ENCODE measurements around the gene TOR1AIP2.

TOR1AIP2 gene

DNA sequence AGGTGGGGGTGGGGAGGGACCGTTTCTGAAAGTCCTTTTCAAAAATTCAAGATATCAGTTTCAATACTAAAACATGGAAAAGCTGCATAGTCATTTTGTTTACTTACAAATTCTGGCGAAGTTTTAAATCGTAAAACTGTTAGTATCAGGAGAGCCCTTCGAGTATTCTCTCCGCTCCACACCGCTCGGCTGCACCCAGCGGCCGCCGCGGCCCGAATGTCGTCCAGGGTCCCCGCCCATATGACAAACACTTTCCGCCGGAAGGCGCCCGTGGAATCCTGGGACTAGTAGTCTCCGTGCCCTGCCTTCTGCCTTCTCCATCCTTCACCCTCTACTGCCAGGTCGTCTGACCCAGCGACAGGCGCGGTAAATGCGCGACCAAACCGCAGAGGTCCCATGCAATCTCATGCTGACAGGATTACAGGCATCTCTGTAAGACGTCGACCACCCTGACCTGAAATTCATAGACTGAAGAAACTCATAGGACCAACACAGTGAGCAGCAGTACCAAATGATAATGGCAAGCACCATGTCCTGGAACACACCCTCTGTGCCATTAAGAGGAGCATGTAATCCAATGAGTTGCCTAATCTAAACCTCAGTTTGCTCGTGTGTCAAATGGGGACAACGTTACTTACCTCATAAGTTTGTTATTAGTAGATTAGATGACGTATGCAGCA lies at the start of gene TOR1AIP2:
Gene TOR1AIP2 (minus strand): TSS at position 218 of the 680 bp plus-strand sequence. CDS start 25,138 bp downstream, outside the sequence.
- DNase-seq (ENCODE audit: low spot score), result peak; percentile 83

DNA sequence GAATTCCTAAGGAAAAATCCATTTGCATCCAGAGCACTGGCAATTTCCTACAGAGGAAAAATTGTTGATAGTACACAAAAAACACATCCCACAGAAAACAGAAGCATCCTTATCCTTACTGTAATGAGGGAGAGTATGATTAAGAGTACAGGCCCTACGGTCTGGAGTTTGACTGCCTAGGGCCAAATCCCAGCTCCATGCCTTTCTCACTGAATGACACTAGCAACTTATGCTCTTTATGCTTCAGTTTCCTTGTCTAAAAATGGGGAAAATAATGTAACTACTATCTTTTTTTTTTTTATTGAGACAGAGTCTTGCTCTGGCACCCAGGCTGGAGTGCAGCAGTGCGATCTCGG lies 49.2 kb upstream of the TOR1AIP2 start:
- DNase-seq (ENCODE audit: low spot score), result no peak

DNA sequence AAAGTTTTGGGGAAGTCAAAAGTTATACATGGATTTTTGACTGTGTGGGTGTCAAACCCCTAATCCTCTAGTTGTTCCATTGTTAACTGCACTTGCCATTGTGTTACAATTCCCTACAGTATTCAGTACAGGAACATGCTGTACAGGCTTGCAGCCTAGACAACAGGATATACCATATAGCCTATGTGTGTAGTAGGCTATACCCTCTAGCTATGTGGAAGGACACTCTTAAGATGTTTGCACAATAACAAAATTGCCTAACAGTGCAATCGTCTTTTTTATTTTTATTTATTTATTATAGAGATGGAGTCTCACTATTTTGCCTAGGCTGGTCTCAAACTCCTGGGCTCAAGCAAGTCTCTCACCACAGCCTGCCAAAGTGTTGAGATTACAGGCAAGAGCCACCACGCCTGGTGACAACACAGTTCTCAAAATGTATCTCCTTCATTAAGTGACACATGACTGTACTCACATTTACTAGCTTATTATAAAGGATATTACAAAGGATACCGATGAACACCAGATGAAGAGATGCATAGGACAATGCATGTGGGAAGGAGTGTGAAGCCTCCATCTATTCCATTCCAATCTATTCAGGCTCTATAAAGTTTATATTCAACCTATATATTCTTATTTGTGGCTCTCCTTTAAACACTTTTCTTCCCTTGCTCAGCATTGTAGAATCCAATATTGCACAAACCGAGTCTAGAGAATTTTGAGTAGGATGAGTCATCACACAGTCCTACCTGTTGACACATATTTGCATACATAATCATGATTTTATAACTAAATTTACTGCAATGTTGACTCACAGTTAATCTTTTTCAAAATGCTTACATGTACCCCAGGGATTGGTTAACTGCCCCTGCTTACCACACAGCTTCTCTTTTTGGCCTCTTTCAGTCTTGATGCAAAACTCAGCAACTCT lies 48.6 kb upstream of the TOR1AIP2 start:
- DNase-seq (ENCODE audit: low spot score), result no peak

DNA sequence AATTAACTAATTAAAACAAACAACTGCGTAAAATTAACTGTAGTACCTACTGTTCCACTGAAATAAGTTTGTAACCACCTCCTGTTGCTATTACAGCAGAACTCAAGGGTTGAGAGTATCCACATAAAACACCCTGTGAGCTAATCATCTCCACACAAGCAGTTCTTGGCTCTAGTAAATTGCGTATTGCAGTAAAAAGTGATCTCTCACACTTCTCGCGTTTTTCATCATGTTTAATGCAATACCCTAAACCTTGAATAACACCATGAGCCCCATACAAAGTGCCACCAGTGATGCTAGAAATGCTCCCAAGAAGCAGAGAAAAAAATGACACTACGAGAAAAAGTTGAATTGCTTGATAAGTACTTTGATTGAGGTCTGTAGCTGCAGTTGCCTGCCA lies 47.7 kb upstream of the TOR1AIP2 start:
- no peak for DNase-seq (ENCODE audit: low spot score)

DNA sequence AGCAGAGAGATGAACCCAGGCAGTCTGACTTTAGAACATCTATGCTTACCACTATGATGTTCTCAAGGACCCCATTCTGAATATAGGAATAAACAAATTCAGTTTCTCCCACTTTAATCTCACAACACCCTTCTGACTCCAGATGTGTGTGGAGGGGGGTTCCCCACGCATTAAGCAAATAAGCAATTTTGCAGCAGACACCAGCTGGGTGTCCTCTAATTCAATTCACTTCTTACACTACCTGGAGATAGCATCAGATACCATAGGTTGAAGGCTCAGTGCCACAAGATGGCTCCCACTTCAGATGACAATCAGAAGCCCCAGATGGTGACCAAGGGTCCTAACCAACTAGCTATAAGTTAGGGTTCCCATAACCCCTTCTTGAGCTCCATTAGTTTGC lies 46.7 kb upstream of the TOR1AIP2 start:
- DNase-seq (ENCODE audit: low spot score), result no peak

DNA sequence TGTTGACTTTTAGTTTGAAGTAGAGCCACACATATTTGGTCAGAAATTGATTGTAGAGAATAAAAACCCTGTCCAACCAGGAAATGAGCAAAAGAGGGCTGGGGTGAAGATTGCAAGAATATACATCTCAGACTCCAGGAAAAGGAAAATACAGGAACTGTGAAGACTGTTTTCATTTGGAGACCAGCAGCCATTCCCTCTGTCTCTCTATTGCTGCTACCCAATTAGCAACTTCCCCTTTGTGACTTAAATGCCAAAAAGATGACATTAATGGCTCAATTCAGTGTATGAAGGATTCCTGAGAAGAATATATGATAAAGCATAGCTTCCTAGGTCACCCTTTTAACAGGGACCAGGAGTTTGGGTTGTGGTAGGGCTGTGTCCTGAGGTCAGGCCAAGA lies 45.4 kb upstream of the TOR1AIP2 start:
- no peak for DNase-seq (ENCODE audit: low spot score)

DNA sequence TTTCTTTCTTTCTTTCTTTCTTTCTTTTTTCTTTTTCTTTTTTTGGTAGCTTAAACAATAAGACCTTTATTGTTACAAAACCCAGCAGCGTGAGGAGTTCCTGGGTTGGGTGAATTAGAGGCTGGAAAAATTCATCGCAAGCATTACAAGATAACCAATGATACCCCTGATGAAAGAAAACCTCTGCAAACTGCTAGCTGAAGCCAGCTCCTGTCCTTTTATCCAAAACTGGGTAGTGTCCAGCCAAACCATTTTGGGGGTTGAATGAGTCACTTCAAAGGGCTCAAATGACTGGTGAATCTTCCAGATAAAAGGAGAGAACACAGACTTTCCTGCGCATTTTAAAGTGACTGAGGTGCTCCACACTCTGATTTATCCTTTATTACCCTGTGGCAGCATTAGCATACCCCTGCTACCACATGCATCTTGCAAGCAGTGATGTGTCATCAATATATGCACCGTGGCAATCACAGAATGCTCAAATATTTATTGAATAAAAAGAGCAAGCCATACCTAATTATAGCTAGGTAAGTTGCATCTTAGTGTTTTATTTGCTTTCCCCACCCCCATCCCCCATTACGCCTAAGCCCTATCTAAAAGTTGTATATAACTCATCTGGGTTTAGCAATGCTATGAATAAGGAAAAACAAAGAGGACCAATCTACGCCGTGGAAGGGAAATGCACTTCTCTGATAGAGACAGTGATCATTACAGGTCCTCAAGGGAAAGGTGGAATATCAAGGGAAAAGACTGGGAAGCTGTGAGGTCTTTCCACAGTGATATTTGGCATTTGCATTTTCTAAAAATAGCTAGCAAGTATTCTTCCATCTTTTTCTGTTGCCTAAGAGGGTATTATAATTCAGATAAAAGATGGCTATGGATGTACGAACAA lies 44.6 kb upstream of the TOR1AIP2 start:
- no peak for DNase-seq (ENCODE audit: low spot score)

DNA sequence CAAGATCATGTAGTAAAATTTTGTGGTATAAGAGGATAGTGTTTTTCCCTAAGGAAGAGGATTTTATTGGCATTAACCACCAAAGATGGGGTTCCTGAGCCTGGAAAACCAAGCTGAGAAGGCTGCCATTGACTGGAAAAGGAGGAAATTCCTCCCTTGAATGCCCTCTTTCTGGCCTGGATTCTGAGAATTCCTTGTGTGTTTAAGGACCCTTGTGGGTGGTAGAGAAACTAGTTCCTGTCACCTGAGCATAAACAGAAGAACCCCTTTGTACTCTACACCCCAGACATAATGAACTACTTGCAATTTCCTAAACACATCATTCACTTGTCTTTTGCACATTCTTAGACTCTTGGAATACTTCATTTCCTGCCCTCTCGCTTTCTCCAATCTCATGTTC lies 43.9 kb upstream of the TOR1AIP2 start:
- DNase-seq (ENCODE audit: low spot score), result no peak

DNA sequence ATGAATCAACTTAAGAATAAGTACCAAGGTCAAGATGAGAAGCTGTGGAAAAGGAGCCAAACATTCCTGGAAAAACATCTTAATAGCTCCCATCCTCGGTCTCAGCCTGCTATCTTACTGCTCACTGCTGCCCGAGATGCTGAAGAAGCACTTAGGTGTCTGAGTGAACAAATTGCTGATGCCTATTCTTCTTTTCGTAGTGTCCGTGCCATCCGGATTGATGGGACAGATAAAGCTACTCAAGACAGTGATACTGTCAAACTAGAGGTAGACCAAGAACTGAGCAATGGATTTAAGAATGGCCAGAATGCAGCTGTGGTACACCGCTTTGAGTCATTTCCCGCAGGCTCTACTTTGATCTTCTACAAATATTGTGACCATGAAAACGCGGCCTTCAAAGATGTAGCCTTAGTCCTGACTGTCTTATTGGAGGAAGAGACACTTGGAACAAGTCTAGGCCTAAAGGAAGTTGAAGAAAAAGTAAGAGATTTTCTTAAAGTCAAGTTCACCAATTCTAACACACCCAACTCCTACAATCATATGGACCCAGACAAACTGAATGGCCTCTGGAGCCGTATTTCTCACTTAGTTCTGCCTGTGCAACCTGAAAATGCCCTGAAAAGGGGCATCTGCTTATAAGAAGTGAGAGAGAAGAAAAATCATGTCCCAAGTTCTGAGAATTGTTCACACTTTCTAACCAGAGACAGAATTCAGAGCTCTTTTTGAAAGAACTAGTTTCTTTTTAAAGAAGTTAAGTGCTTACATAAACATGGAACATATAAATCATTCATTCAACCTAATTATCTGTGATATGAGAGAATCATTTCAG lies 40.2 kb upstream of the TOR1AIP2 start:
- DNase-seq (ENCODE audit: low spot score), result no peak

DNA sequence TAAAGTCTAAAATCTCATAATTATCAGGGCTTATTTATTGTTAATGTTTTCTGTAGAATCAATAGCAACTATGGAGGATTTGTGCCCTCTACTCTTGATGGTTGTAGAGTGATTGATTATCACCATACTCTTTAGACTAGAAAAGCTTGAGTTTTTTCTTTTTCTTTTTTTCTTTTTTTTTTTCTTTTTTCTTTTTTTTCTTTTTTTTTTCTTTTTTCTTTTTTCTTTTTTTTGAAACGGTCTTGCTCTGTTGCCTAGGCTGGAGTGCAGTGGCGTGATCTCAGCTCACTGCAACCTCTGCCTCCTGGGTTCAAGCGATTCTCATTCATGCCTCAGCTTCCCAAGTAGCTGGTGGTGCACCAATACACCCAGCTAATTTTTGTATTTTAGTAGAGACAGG lies 34.2 kb upstream of the TOR1AIP2 start:
- no peak for DNase-seq (ENCODE audit: low spot score)

DNA sequence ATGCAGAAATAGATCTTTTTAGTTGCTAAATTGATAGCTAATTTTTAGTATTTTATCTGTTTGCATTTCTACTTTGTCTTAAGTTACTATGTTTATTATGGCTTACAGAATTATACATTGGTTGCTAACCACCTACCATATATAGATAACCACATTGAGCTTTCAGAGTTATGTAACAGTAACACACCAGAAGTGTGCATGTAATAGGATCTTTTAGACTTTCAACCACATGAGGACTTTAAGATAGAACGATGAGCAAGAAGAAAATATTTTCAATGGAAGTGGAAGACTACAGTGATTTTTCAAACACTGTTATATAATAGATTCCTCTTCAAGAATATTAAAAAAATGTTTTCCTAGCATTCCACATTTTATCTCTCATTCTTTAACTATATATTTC lies 33.3 kb upstream of the TOR1AIP2 start:
- no peak for DNase-seq (ENCODE audit: low spot score)

DNA sequence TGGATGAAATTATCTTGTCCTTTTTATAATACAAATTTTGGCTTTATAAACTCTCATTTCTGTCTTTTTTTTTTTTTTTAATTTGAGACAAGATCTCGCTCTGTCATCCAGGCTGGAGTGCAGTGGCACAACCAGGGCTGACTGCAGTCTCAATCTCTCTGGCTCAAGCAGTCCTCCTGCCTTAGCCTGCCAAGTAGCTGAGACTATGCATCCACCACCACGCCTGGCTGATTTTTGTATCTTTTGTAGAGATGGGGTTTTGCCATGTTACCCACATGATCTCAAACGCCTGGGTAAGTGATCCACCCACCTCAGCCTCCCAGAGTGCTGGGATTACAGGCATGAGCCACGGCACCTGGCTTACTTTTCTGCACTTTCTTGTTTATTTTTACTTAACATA lies 12.0 kb upstream of the TOR1AIP2 start:
- no peak for DNase-seq (ENCODE audit: low spot score)

DNA sequence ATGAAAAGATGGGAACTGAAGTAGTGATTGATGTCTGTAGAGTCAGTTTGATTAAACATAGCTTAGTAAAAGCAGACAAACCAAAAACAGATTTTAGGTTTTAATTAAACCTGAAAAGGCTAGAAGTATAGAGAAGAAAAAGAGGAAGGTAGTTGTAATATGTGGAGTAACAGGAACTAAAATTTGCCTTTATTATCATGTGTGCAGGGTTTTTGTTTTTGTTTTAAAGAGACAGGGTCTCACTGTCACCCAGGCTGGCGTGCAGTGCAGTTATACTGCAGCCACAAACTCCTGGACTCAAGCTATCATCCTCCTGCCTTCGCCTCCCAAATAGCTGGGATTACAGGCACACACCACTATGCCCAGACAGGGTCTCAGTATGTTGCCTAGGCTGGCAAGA lies 10.5 kb upstream of the TOR1AIP2 start:
- no peak for DNase-seq (ENCODE audit: low spot score)

DNA sequence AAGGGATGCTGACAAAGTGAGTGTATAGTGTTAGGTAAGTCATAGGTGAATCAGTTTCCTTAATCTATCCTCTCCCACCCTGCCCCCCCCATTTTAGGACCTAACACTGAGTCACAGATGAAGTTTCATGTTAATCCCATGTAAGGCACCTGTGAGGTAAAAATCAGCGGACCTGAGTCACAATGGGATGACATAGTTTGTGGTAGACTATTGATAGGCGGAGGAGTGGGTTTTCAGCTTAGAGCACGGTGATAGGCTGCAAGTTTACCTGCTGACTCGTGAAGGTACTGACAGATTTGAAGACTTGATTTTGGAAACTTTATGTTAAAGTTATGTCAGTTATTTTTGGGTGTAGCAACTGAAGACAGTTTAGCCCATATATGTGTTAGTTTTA lies 6.1 kb upstream of the TOR1AIP2 start:
- DNase-seq (ENCODE audit: low spot score), result peak; percentile 83

DNA sequence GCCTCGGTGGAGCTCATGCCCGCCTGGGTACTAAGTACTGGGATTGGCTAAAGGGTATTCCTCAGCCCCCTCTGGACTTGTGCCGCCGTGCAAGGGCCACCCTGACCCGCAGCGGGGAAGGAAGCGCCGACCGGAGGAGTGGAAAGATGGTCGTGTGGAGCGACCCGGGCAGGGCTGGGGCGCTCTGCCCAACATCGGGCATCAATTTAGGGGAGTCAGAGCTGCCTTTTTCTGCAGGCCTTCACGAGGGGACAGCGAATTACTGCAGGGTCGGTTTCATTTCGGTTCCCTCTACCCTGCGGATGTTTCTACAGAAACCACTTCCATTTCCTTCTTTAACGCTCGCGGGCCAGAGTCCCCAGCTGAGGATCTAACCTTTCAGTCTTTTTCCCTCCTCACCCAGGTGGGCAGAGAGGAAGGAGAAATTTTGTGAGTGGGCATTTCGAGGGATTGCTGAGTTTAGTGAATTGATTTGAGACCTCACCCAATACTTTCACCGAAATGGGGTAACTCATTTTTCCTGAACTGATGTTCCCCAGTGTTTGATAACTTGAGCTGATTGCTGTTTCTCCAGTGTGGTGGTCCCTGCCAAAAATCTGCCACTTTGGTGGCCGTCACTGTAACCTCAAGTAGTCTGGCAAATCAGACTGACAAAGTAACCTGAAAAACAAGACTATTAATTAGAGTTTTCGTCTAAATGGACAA lies 5.6 kb upstream of the TOR1AIP2 start:
- DNase-seq (ENCODE audit: low spot score), result peak; percentile 41

DNA sequence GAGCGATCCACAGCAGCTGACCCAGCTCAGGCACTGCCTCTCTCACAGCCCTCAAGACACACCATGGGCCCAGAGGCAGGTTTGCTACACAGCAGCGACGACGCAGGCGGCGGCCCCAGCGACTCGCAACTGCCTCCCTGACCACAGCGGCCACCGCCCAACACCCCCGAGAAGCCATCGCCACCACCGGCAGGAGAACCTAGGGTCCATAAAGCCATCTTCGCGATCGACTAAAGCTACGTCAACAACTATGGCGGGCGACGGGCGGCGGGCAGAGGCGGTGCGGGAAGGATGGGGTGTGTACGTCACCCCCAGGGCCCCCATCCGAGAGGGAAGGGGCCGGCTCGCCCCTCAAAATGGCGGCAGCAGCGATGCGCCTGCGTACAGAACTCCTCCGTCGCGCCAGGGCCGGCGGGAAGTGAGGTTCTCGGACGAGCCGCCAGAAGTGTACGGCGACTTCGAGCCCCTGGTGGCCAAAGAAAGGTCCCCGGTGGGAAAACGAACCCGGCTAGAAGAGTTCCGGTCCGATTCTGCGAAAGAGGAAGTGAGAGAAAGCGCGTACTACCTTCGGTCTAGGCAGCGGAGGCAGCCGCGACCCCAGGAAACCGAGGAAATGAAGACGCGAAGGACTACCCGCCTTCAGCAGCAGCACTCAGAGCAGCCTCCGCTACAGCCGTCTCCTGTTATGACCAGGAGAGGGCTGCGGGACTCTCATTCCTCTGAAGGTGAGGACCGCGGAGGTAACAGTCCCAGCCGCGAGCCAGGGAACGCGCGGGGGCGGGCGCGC lies 4.8 kb upstream of the TOR1AIP2 start, which contains the start of gene TOR1AIP1:
Gene TOR1AIP1 (plus strand): TSS at position 33 of the 787 bp plus-strand sequence. CDS start 218 bp downstream, at position 251.
- DNase-seq (ENCODE audit: low spot score), result peak; percentile 98

DNA sequence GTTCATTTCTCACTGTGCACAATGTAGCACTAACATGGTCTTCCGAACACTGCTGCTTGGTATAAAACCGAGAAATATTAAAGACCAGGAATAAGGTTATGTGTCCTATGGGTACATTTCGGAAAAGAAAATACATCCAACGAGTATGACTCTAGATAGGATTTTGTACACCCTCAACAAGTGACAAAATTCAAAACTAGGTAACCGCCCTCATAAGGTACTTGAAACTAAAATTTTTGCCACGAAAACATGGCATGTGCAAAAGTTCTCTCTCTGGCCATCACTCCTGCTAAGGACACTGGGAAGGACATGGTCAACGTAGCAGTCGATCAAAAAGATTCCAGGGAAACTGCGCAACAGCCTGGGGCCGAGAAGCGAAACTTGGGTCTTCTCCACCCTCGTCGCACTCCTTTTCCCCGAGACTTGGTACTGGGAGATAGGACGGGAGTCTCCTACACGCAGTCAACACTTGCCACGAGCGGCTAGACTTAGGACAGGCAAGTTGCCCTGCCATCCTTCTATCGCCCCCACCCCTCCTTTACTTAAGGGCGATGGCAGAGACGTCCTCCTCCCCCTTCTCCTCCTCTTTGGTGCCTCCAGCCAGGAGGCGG lies 4.1 kb upstream of the TOR1AIP2 start:
- no peak for DNase-seq (ENCODE audit: low spot score)

DNA sequence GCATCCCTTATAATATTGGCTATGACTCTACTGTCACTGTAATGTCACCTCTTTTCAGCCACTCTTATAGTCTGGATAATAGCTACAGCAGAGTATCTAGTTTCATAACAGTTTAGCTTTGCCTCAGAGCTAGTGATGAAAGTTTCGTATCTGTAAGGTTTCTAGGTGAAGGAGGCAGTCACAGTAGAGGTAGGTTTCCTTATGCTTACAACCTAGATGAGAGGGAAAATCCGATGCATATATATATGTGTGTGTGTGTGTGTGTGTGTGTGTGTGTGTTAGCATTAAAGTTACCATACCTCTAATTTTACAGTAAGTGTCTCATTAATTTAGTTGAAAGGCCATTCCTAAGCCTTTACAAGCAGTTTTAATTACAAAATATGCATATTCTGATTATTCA lies 2.2 kb upstream of the TOR1AIP2 start:
- DNase-seq (ENCODE audit: low spot score), result no peak

DNA sequence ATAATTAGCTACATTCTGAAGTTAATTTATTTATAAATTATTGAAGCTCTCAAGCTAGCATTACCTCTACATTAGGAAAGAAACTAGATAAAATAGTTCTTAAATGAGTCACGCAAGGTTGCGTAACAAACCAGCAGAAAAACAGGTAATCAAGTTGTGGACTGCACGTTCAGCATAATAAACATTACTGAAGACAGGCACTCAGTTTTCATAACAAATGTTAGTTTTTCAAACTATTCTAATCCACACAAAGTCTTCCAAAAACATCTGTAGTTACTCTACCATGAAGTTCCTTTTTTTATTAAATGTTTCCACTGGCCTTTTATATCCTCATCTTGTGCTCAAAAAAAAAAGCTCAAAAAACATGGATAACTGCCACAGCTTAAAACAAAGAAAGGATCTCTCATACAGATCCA lies 1.3 kb downstream of the TOR1AIP2 start:
- DNase-seq (ENCODE audit: low spot score), result no peak

Measured in CD4-positive, alpha-beta T cell treated with Interleukin-15 for 4 hours (primary cell).